ENCODE measurements around the gene KCNMA1.

DNA sequence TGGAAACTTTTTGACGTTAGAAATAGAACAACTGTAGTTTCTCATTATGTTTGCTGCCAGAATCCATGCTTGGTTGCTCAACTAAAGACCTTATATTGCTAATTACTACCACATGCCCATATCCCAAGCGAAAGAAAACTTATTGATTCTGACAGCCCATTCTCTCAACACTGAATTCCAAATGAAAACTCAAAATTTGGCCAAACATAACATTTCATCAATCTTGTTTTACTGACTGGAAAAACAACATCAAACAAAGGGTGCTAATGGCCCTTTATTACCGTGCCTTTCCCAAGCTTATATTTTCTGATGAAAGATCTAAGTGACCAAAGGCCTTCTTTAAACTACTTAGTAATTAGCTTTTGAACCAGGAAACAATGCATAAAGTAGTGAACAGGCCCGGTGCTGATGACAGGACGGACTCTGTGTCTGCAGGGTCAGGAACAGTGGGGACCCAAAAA is 531.8 kb downstream of the KCNMA1 start:
- TF ChIP-seq, protein P1, sequence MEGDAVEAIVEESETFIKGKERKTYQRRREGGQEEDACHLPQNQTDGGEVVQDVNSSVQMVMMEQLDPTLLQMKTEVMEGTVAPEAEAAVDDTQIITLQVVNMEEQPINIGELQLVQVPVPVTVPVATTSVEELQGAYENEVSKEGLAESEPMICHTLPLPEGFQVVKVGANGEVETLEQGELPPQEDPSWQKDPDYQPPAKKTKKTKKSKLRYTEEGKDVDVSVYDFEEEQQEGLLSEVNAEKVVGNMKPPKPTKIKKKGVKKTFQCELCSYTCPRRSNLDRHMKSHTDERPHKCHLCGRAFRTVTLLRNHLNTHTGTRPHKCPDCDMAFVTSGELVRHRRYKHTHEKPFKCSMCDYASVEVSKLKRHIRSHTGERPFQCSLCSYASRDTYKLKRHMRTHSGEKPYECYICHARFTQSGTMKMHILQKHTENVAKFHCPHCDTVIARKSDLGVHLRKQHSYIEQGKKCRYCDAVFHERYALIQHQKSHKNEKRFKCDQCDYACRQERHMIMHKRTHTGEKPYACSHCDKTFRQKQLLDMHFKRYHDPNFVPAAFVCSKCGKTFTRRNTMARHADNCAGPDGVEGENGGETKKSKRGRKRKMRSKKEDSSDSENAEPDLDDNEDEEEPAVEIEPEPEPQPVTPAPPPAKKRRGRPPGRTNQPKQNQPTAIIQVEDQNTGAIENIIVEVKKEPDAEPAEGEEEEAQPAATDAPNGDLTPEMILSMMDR (IDR thresholded peaks at IDR 0.05): no peak
- TF ChIP-seq EP300 (IDR thresholded peaks at IDR 0.05): no peak
